Measurements from ENCODE around the gene CEMP1. TPM values are rescaled to one million over a fixed set of nuclear protein-coding genes. Genes with fewer than 3 reads are reported as not detected.

Gene CEMP1
- total RNA-seq, 2 donors from 2014 or later, result 1.3 to 8.1 TPM

- no peak for DNase-seq (ENCODE audit: low spot score)
- no peaks in the 10 kb centered on the region for H3K36me3 ChIP-seq
- WGBS, result 91% methylated on average over 5 of the region's 5 CpGs
- H3K4me1 ChIP-seq (replicated peaks), result peaks cover 8% of the 10 kb centered on the region
- no peak overlapping the region for H3K27ac ChIP-seq
- no peaks in the 10 kb centered on the region for H3K9me3 ChIP-seq
- TF ChIP-seq, protein P1, sequence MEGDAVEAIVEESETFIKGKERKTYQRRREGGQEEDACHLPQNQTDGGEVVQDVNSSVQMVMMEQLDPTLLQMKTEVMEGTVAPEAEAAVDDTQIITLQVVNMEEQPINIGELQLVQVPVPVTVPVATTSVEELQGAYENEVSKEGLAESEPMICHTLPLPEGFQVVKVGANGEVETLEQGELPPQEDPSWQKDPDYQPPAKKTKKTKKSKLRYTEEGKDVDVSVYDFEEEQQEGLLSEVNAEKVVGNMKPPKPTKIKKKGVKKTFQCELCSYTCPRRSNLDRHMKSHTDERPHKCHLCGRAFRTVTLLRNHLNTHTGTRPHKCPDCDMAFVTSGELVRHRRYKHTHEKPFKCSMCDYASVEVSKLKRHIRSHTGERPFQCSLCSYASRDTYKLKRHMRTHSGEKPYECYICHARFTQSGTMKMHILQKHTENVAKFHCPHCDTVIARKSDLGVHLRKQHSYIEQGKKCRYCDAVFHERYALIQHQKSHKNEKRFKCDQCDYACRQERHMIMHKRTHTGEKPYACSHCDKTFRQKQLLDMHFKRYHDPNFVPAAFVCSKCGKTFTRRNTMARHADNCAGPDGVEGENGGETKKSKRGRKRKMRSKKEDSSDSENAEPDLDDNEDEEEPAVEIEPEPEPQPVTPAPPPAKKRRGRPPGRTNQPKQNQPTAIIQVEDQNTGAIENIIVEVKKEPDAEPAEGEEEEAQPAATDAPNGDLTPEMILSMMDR (IDR thresholded peaks at IDR 0.05), result no peak
- no peak for TF ChIP-seq POLR2AphosphoS5 (IDR thresholded peaks at IDR 0.05)
- TF ChIP-seq POLR2A (IDR thresholded peaks at IDR 0.05), result no peak
- intact Hi-C loops (cut with DNase I), result loop anchor here (5.0 kb wide), 1 partner anchor 67 kb away; the partner anchor contains the start of gene CCNF
- no peak overlapping the region for H3K4me3 ChIP-seq
- H3K27me3 ChIP-seq (replicated peaks; ENCODE audit: insufficient read depth), result no peaks in the 10 kb centered on the region
Observed at GRCh38 chr16:2494616-2495015, 36.6 kb downstream of the CEMP1 start.

DNA sequence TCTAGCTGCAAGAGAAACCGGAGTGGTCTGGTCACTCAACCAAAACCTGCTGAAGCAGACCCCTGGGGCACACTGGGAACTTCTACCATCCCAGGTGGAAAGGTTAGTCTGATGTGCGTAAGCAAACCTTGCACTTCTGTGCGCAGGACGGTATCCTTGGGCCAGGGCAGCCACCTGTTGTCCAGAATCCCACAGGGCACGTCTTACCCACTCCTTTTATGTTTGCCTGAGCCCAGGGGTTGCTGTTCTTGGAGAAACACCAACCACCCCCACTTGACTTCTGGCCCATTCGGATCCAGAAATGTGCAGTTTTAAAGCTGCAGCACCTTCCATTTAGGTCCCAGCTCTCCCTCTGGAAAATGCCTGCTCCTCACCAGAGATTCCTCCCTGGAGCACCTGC, 37.6 kb downstream of the CEMP1 start:
- Histone ChIP-seq H3K4me3 (no peak overlapping the region), H3K4me1 (replicated peaks) (peaks cover 2% of the 10 kb centered on the region), H3K9me3 (no peaks in the 10 kb centered on the region), H3K36me3 (no peaks in the 10 kb centered on the region), H3K27ac (no peak overlapping the region), H3K27me3 (replicated peaks; ENCODE audit: insufficient read depth) (no peaks in the 10 kb centered on the region)
- 87% methylated on average over 6 of the region's 6 CpGs for WGBS
- intact Hi-C loops (cut with DNase I), result no loop called here
- no peak for DNase-seq (ENCODE audit: low spot score)
- TF ChIP-seq POLR2AphosphoS5 (IDR thresholded peaks at IDR 0.05) (no peak), POLR2A (IDR thresholded peaks at IDR 0.05) (no peak)
- TF ChIP-seq, protein P1 (IDR thresholded peaks at IDR 0.05), result no peak

DNA sequence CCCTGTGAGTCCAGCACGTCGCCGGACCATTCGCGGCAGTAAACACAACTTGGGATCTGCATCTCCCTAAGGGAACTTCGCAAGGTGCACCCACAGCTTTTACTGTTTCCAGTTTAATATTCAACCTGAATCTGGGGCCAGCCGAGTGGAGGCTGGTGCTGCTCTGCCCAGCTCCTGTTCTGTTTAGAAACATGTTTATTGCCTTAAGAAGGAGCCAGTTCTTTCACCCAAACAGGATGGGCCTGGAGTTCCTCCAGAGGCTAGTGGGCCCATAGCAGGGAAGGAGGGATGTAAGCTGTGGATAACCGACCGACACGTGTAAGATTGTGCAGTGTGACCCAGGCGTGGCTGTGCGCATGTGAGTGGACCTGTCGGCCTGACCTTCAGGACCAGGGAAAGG, 38.9 kb downstream of the CEMP1 start:
- H3K27me3 ChIP-seq (replicated peaks; ENCODE audit: insufficient read depth), result no peaks in the 10 kb centered on the region
- WGBS, result 74% methylated on average over 13 of the region's 13 CpGs
- DNase-seq (ENCODE audit: low spot score), result no peak
- no peak for TF ChIP-seq POLR2A (IDR thresholded peaks at IDR 0.05)
- no peak for TF ChIP-seq POLR2AphosphoS5 (IDR thresholded peaks at IDR 0.05)
- TF ChIP-seq, protein P1 (IDR thresholded peaks at IDR 0.05), result no peak
- no peak overlapping the region for H3K4me3 ChIP-seq
- no peaks in the 10 kb centered on the region for H3K4me1 ChIP-seq (replicated peaks)
- H3K9me3 ChIP-seq, result no peaks in the 10 kb centered on the region
- no peak overlapping the region for H3K27ac ChIP-seq
- intact Hi-C loops (cut with DNase I), result no loop called here
- H3K36me3 ChIP-seq, result no peaks in the 10 kb centered on the region

- no peak for DNase-seq (ENCODE audit: low spot score)
- H3K27ac ChIP-seq, result no peak overlapping the region
Observed at GRCh38 chr16:2490190-2491105, 40.8 kb downstream of the CEMP1 start.

More at GRCh38 chr16:2490190-2491105, 40.8 kb downstream of the CEMP1 start:
- no peak overlapping the region for H3K4me3 ChIP-seq
- peaks cover 2% of the 10 kb centered on the region for H3K4me1 ChIP-seq (replicated peaks)
- TF ChIP-seq, protein P1 (IDR thresholded peaks at IDR 0.05), result no peak
- no peak for TF ChIP-seq POLR2A (IDR thresholded peaks at IDR 0.05)
- no peak for TF ChIP-seq POLR2AphosphoS5 (IDR thresholded peaks at IDR 0.05)
- no peaks in the 10 kb centered on the region for H3K9me3 ChIP-seq
- H3K36me3 ChIP-seq, result no peaks in the 10 kb centered on the region
- no peaks in the 10 kb centered on the region for H3K27me3 ChIP-seq (replicated peaks; ENCODE audit: insufficient read depth)
- intact Hi-C loops (cut with DNase I), result no loop called here
- 77% methylated on average over 23 of the region's 23 CpGs for WGBS

All from prostate gland (tissue), 2 donors.